Astrocyte of the cerebellum (primary cell): ENCODE results near the gene IMMP2L.

Experiments used
- DNase-seq: peaks from one replicate; pipeline ENCODE4 v3.0.0-alpha.2; 2011; ENCODE audit warnings: low read depth
- H3K4me3 ChIP-seq: 2 replicates; pipeline ENCODE4 v1.5.1; 2011; ENCODE audit warnings: mild to moderate bottlenecking, low read depth, low read length, moderate library complexity
- CTCF ChIP-seq: IDR thresholded peaks from 2 replicates; pipeline ENCODE4 v1.5.1; 2012; ENCODE audit warnings: low read length, low read depth, moderate library complexity, mild to moderate bottlenecking; ENCODE audit errors: missing control alignments
- in situ Hi-C: cut with HindIII; loops from 2 replicates; pipeline ENCODE4 v1.10.0; 2017; ENCODE audit warnings: low sequenced_read_pairs

IMMP2L gene

DNA sequence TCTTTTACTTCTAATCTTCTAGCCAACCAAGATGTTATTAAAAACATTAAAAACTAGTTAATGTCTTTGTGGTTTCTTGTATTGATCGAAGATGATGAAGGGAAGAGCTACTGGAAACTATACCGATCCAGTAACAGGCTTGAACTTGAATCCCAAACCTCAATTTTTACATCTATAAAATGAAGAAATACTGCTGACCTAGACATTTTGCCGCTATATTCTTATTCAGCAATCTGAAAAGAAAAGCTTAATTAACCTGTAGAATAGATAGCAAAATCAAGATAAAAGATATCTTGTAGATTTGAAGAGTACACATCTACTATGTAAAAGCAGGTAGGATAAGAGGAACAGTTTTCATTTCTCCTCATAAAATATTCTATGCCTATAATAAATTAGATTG, 797.4 kb downstream of the IMMP2L start:
- DNase-seq = no peak
- in situ Hi-C loops = loop anchor here (5.0 kb wide), 1 partner anchor 38 kb away; no protein-coding TSS in a partner anchor
- TF ChIP-seq CTCF = no peak
- no peak overlapping the region for H3K4me3 ChIP-seq

- in situ Hi-C loops = loop anchor here (5.0 kb wide), 1 partner anchor 35 kb away; no protein-coding TSS in a partner anchor
- no peak for DNase-seq
- no peak for TF ChIP-seq CTCF
- no peak overlapping the region for H3K4me3 ChIP-seq
Measured at GRCh38 chr7:110762546-110763225, 799.6 kb downstream of the IMMP2L start.

DNA sequence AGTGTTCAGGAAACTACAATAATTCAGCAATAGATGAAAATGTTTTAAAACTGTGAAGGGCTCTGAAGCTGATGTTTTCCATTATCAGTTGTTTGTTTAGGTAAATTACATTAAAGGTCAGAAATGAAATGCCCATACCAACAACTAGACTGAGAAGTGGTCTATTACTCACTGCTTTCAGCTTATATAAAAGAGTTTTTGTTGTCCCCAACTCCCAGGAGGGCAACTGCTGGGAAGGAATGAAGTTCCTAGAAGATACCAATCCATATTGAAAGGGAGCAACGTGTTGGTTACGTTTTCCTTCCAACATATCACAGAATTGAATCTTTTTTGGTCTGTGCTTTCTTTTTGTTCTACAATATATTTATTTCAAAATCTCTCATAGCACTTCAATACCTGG, 802.0 kb downstream of the IMMP2L start:
- no peak for DNase-seq
- no peak for TF ChIP-seq CTCF
- H3K4me3 ChIP-seq = no peak overlapping the region
- in situ Hi-C loops = loop anchor here (5.0 kb wide), 1 partner anchor 33 kb away; no protein-coding TSS in a partner anchor

GRCh38 chr7:110759069-110759468, 803.2 kb downstream of the IMMP2L start:
- in situ Hi-C loops = no loop called here
- H3K4me3 ChIP-seq = no peak overlapping the region
- no peak for DNase-seq
- TF ChIP-seq CTCF = no peak

DNA sequence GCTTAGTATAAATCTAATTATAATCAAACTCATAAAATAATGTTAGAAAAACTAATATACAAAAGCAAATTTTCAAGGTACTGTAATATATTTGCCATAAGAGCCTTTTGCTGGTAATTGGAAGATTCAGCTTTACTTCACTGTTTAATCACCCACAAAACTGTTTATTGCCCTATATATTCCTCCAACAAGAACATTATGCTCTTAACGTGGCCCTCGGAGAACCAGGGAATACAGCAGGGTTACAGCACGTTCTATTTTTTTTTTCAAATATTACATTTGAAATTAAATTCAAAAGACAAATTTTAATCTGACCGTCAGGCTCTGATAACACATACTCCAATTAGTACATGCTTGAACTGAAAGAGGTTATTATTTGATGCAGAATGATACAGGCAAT, 807.6 kb downstream of the IMMP2L start:
- no peak for TF ChIP-seq CTCF
- in situ Hi-C loops = no loop called here
- H3K4me3 ChIP-seq = no peak overlapping the region
- no peak for DNase-seq

DNA sequence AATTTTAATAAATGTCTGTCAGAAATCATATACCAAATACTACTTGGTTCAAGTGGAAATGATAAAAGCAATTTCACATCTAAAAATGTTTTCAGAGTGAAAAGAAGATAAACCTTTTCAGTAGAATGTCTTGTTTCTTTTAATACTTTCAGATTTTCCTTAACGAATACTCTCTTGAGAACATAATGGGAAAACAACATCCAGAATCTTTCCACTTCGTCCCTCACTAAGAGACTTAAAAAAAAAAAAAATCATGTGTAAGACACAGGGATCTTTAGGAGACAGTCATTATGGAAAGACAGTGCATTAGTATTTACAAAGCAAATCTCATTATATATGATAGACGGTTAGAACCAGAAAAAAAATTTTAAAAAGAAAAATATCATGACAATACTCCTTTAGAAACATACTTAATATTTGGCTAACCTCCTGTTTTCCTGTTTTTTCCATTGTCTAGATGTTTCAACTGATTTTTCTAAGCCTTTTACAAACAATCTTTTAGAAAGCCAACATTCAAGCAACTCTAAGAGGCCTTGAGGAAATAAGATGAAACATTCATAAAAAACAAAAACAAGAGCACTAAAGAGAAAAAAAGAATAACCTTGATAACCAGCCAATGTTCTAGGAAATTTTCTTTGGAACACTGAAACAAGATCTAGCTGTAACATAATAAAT, 811.2 kb downstream of the IMMP2L start:
- H3K4me3 ChIP-seq = no peak overlapping the region
- in situ Hi-C loops = no loop called here
- DNase-seq = no peak
- TF ChIP-seq CTCF = no peak
